K562 (cell line): ENCODE results near the gene PHACTR3. TPM values are rescaled to one million over a fixed set of nuclear protein-coding genes. Genes with fewer than 3 reads are reported as not detected.

Source experiments
- ATAC-seq: fragments of 200-7000 bp; cut with Tn5 transposase; 3 replicates; pipeline ENCODE4 v1.9.1; 2020; ENCODE audit warnings: moderate library complexity
- BruUV-seq: library from RNA; stranded (reverse); fragments of 400-500 nt; replicated peaks from 2 replicates; lab custom pipeline; 2021; lab: Mats Ljungman, UMichigan
- CTCF ChIA-PET: fragments of 300-600 bp; formaldehyde crosslinking; extraction: SDS; loops from one replicate; lab custom pipeline; 2021; ENCODE audit warnings: low intra/inter-chr PET ratio; lab: Yijun Ruan, JAX
- POLR2A ChIA-PET: fragments of 300-600, 350-650 bp; sonication (Branson Sonifier 250); formaldehyde crosslinking; extraction: SDS; loops from one replicate; lab custom pipeline; 2021; ENCODE audit warnings: antibody characterized with exemption, inconsistent platforms; lab: Yijun Ruan, JAX
- DNase-seq, 4 experiments: peaks; one replicate each; pipeline versions ENCODE4 v3.0.0 to v3.0.0-alpha.2; 2011 to 2018; ENCODE audit warnings: low spot score in 3 of 4, mixed read lengths in 3 of 4; ENCODE audit errors: extremely low read depth in 1 of 4
- FAIRE-seq: peaks from 2 replicates; lab custom pipeline; 2011; peaks lifted over from hg19 to GRCh38; lab: Jason Lieb, UNC
- H2AFZ ChIP-seq: 2 replicates; pipeline ENCODE4 v1.6.0; 2011; ENCODE audit warnings: low read depth, low read length, control low read depth, inconsistent platforms
- H3K27ac ChIP-seq: fragments of 200-600 bp; 3 replicates; pipeline ENCODE4 v1.8.0; 2011; ENCODE audit warnings: low read depth, mild to moderate bottlenecking, control low read depth, inconsistent platforms, low read length, moderate library complexity, mixed read lengths; ENCODE audit errors: extremely low read depth
- H3K27me3 ChIP-seq, 2 experiments: fragments of 300-600 bp in 1 of 2; 2 replicates in 1 of 2; 3 replicates in 1 of 2; pipeline versions ENCODE4 v1.6.0 to v1.8.0; 2011; ENCODE audit warnings: inconsistent platforms in 2 of 2, low read length in 2 of 2, mild to moderate bottlenecking in 1 of 2, mixed read lengths in 1 of 2, moderate library complexity in 1 of 2; ENCODE audit not compliant: control insufficient read depth in 2 of 2, insufficient read depth in 2 of 2
- H3K36me3 ChIP-seq: fragments of 300-600 bp; 3 replicates; pipeline ENCODE4 v1.8.0; 2011; ENCODE audit warnings: mild to moderate bottlenecking, low read length, inconsistent platforms; ENCODE audit not compliant: control insufficient read depth, insufficient read depth
- H3K4me1 ChIP-seq, 2 experiments: fragments of 200-600 bp in 1 of 2; replicated peaks in 1 of 2; 2 replicates in 1 of 2; 3 replicates in 1 of 2; pipeline versions ENCODE4 v1.5.1 to v1.8.0; 2011; ENCODE audit warnings: inconsistent platforms in 2 of 2, low read length in 2 of 2, mild to moderate bottlenecking in 1 of 2, mixed read lengths in 1 of 2, moderate library complexity in 1 of 2; ENCODE audit not compliant: control insufficient read depth in 2 of 2, insufficient read depth in 2 of 2
- H3K4me2 ChIP-seq: 2 replicates; pipeline ENCODE4 v1.6.1; 2011; ENCODE audit warnings: low read length, control low read depth, inconsistent platforms, mixed read lengths; ENCODE audit not compliant: insufficient read depth
- H3K4me3 ChIP-seq: fragments of 200-600 bp; sonication (generic), shearing (Covaris generic); 2 replicates; pipeline ENCODE4 v1.5.1; 2016; ENCODE audit warnings: control low read depth, inconsistent platforms
- H3K79me2 ChIP-seq: fragments of 200-600 bp; 3 replicates; pipeline ENCODE4 v1.8.0; 2011; ENCODE audit warnings: low read length, inconsistent platforms; ENCODE audit not compliant: control insufficient read depth, insufficient read depth
- H3K9ac ChIP-seq, 2 experiments: 2 replicates each; pipeline versions ENCODE4 v1.6.0 to v1.6.1; 2011; ENCODE audit warnings: low read depth in 2 of 2, low read length in 2 of 2, control low read depth in 1 of 2, inconsistent platforms in 1 of 2, mild to moderate bottlenecking in 1 of 2, mixed read lengths in 1 of 2; ENCODE audit not compliant: insufficient read depth in 1 of 2
- H3K9me1 ChIP-seq: one replicate; pipeline ENCODE4 v1.6.0; 2011; ENCODE audit warnings: inconsistent platforms, mild to moderate bottlenecking, low read length, moderate library complexity; ENCODE audit not compliant: control insufficient read depth, insufficient read depth
- H3K9me3 ChIP-seq: replicated peaks from 2 replicates; pipeline ENCODE4 v1.5.1; 2011; ENCODE audit warnings: low read depth, low read length, inconsistent platforms; ENCODE audit not compliant: control insufficient read depth, insufficient read depth
- H4K20me1 ChIP-seq: replicated peaks from 2 replicates; pipeline ENCODE4 v1.6.1; 2011; ENCODE audit warnings: low read length, inconsistent platforms, mixed read lengths; ENCODE audit not compliant: control insufficient read depth, insufficient read depth
- ARID1B ChIP-seq: fragments of 450-650 bp; IDR thresholded peaks from 2 replicates; pipeline ENCODE4 v1.6.1; 2016; ENCODE audit warnings: antibody characterized with exemption, mild to moderate bottlenecking, inconsistent platforms
- BRD4 ChIP-seq: fragments of 200-600 bp; sonication (generic); IDR thresholded peaks from 2 replicates; pipeline ENCODE4 v1.6.1; 2017; ENCODE audit warnings: inconsistent platforms
- CEBPB ChIP-seq: fragments of 450-650 bp; IDR thresholded peaks from 2 replicates; pipeline ENCODE4 v1.6.1; 2016; ENCODE audit warnings: missing genetic modification characterization, missing compliant biosample characterization
- CEBPG ChIP-seq, 3 experiments: fragments of 200-800 bp in 1 of 3; sonication (Bioruptor generic) in 1 of 3; sonication (generic) in 1 of 3; formaldehyde crosslinking in 1 of 3; IDR thresholded peaks in 2 of 3; conservative IDR thresholded peaks in 1 of 3; 2 replicates each; pipeline versions ENCODE4 v1.6.1 to v1.8.0; 2016 to 2022; ENCODE audit warnings: missing compliant biosample characterization in 2 of 3, missing genetic modification characterization in 2 of 3, mild to moderate bottlenecking in 1 of 3, missing genetic modification reagents in 1 of 3
- DPF2 ChIP-seq: fragments of 450-650 bp; IDR thresholded peaks from 2 replicates; pipeline ENCODE4 v1.6.1; 2016
- GATAD2B ChIP-seq: fragments of 450-650 bp; IDR thresholded peaks from 2 replicates; pipeline ENCODE4 v1.6.1; 2017; ENCODE audit warnings: mild to moderate bottlenecking, borderline replicate concordance
- JUN ChIP-seq, 2 experiments: sonication (generic) in 1 of 2; formaldehyde crosslinking in 1 of 2; IDR thresholded peaks; 2 replicates each; pipeline versions ENCODE4 v1.6.1 to v1.8.0; 2012 to 2022; ENCODE audit warnings: borderline replicate concordance in 2 of 2, mild to moderate bottlenecking in 2 of 2, improper control_type of control experiment in 1 of 2, low read depth in 1 of 2, low read length in 1 of 2, missing genetic modification reagents in 1 of 2
- NFATC3 ChIP-seq: fragments of 450-650 bp; IDR thresholded peaks from 2 replicates; pipeline ENCODE4 v1.6.1; 2017; ENCODE audit warnings: mild to moderate bottlenecking
- SRSF7 ChIP-seq: fragments of 200-400 bp; formaldehyde crosslinking; optimal IDR thresholded peaks from 2 replicates; pipeline ENCODE3; 2017; ENCODE audit warnings: mild to moderate bottlenecking, low read depth, low read length
- YY1 ChIP-seq, 3 experiments: IDR thresholded peaks; 2 replicates each; pipeline ENCODE4 v1.6.1; 2011; ENCODE audit warnings: low read length in 2 of 3, mild to moderate bottlenecking in 2 of 3, moderate library complexity in 2 of 3, borderline replicate concordance in 1 of 3, control low read depth in 1 of 3, low read depth in 1 of 3; ENCODE audit not compliant: insufficient read depth in 3 of 3, insufficient replicate concordance in 2 of 3, control insufficient read depth in 1 of 3, insufficient read length in 1 of 3; ENCODE audit errors: extremely low read depth in 1 of 3
- ZNF57 ChIP-seq: fragments of 450-650 bp; formaldehyde crosslinking; IDR thresholded peaks from 2 replicates; pipeline ENCODE4 v1.4.0; 2020; ENCODE audit warnings: mild to moderate bottlenecking, moderate library complexity
- WGBS: fragments of 100-300 bp; shearing (Covaris generic); methylation state at CpG from one replicate; pipeline ENCODE4 v1.1.6; 2016; ENCODE audit warnings: low coverage, mixed read lengths; ENCODE audit not compliant: insufficient coverage; ENCODE audit errors: missing lambda C conversion rate; 5-methylcytosine and 5-hydroxymethylcytosine counted together
- in situ Hi-C: fragments of 300-500 bp; cut with MboI; formaldehyde crosslinking; loops from 4 replicates; pipeline ENCODE4 v1.15.0; 2018; ENCODE audit warnings: inconsistent platforms, mixed read lengths
- intact Hi-C: fragments of 100-400 bp; cut with micrococcal nuclease; formaldehyde crosslinking; loops from 2 replicates; pipeline ENCODE4 v1.14.2; 2022
- polyA plus RNA-seq, 8 experiments: library from polyadenylated mRNA; depleted of rRNA in 4 of 8; stranded (reverse) in 5 of 8; unstranded in 3 of 8; fragments of >200 nt; fragmentation: Nextera tagmentation in 2 of 8; fragmentation: Illumina TruSeq in 1 of 8; extraction: Ambion mirVana in 2 of 8; extraction: Trizol in 1 of 8; gene quantifications; 2 replicates each; pipeline versions ENCODE4 v1.2.1 to v1.2.3, GENCODE V29; 2011 to 2014; ENCODE audit warnings: inconsistent platforms in 1 of 8, missing spikeins in 1 of 8
- total RNA-seq, 7 experiments: library from RNA; depleted of rRNA in 6 of 7; stranded (reverse); fragments of >200 nt in 6 of 7; fragmentation: Illumina TruSeq in 2 of 7; extraction: Trizol in 2 of 7; gene quantifications; 2 replicates each; pipeline versions ENCODE4 v1.2.1 to v1.2.3, GENCODE V29; 2011 to 2021; ENCODE audit warnings: low replicate concordance in 1 of 7
- TF ChIP-seq, protein P1 (sequence below): fragments of 450-650 bp; IDR thresholded peaks from 2 replicates; pipeline ENCODE4 v1.6.1; 2016

The PHACTR3 gene
- total and polyA plus RNA-seq, 9 of the 15 experiments (the other 6 are each of a cell fraction or from before 2014, with no cell fraction given) = not detected

GRCh38 chr20:59705651-59706399, 101.5 kb downstream of the PHACTR3 start:
- H3K9me1 ChIP-seq = no peaks in the 10 kb centered on the region
- H3K4me3 ChIP-seq = no peak overlapping the region
- no peaks in the 10 kb centered on the region for H3K4me1 ChIP-seq
- WGBS = 0% methylated on average over 5 of the region's 5 CpGs
- no peaks in the 10 kb centered on the region for H3K36me3 ChIP-seq
- in situ Hi-C loops = no loop called here
- intact Hi-C loops = no loop called here
- POLR2A ChIA-PET = no interaction called here
- no peak for ATAC-seq
- H3K9ac ChIP-seq = no peak overlapping the region
- CTCF ChIA-PET = no interaction called here
- no peak overlapping the region for H3K27ac ChIP-seq
- no peaks in the 10 kb centered on the region for H4K20me1 ChIP-seq
- H3K9me3 ChIP-seq = no peaks in the 10 kb centered on the region
- BruUV-seq = no TSS peak
- no peak overlapping the region for H2AFZ ChIP-seq
- TF ChIP-seq DPF2 = no peak
- no peak for TF ChIP-seq GATAD2B
- no peak for TF ChIP-seq JUN (IDR thresholded peaks at IDR 0.05; ENCODE audit: borderline replicate concordance, low read depth, low read length)
- TF ChIP-seq JUN (CRISPR knock-in tag; IDR thresholded peaks at IDR 0.05; ENCODE audit: borderline replicate concordance) = no peak
- TF ChIP-seq CEBPG (CRISPR knock-in tag; IDR thresholded peaks at IDR 0.05) = no peak
- TF ChIP-seq CEBPG (tag; conservative IDR thresholded peaks at IDR 0.05 in 1 of 2, IDR thresholded peaks at IDR 0.05 in 1 of 2) = peak in 1 of 2 experiments; percentile 42; a peak in 1 of 4 replicates
- TF ChIP-seq BRD4 = no peak
- no peak for TF ChIP-seq YY1 (IDR thresholded peaks at IDR 0.05; ENCODE audit: borderline replicate concordance in 1 of 3, control insufficient read depth in 1 of 3, extremely low read depth in 1 of 3, insufficient read depth in 3 of 3, insufficient read length in 1 of 3, insufficient replicate concordance in 2 of 3, low read depth in 1 of 3, low read length in 2 of 3)
- TF ChIP-seq, protein P1, sequence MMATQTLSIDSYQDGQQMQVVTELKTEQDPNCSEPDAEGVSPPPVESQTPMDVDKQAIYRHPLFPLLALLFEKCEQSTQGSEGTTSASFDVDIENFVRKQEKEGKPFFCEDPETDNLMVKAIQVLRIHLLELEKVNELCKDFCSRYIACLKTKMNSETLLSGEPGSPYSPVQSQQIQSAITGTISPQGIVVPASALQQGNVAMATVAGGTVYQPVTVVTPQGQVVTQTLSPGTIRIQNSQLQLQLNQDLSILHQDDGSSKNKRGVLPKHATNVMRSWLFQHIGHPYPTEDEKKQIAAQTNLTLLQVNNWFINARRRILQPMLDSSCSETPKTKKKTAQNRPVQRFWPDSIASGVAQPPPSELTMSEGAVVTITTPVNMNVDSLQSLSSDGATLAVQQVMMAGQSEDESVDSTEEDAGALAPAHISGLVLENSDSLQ = no peak
- no peak for TF ChIP-seq SRSF7
- TF ChIP-seq ARID1B = no peak
- TF ChIP-seq CEBPB = peak; percentile 41; the same call in 1 of the 2 replicates
- no peak for TF ChIP-seq NFATC3
- no peak for TF ChIP-seq ZNF57 (CRISPR knock-in tag)
- TF ChIP-seq, all 486 proteins: peak for 2
- FAIRE-seq = no peak
- Histone ChIP-seq H3K27me3 (no peaks in the 10 kb centered on the region), H3K4me2 (no peak overlapping the region), H3K79me2 (no peaks in the 10 kb centered on the region)
- DNase-seq = no peak
